Nephron (organoid): ENCODE measurements around the gene RDX.
A peak's percentile ranks its signal among the peaks of the same experiment; 100 is the strongest.

Experiments used
- H3K27ac Mint-ChIP-seq, 3 experiments: 2 replicates each; pipeline ENCODE4 v1.8.0; 2020; ENCODE audit warnings: mixed read lengths in 3 of 3, mild to moderate bottlenecking in 2 of 3, moderate library complexity in 1 of 3
- H3K27me3 Mint-ChIP-seq: 2 replicates; pipeline ENCODE4 v1.8.0; 2021; ENCODE audit warnings: low read depth, mild to moderate bottlenecking, moderate library complexity, mixed read lengths
- H3K36me3 Mint-ChIP-seq: 2 replicates; pipeline ENCODE4 v1.8.0; 2020; ENCODE audit warnings: low read depth, mixed read lengths
- H3K4me1 Mint-ChIP-seq: 2 replicates; pipeline ENCODE4 v1.8.0; 2020; ENCODE audit warnings: mixed read lengths
- H3K4me3 Mint-ChIP-seq, 3 experiments: 2 replicates each; pipeline ENCODE4 v1.8.0; 2020; ENCODE audit warnings: mild to moderate bottlenecking in 3 of 3, mixed read lengths in 3 of 3, moderate library complexity in 2 of 3
- H3K9me3 Mint-ChIP-seq: 2 replicates; pipeline ENCODE4 v1.8.0; 2020; ENCODE audit warnings: mixed read lengths
- CTCF ChIP-seq, 3 experiments: fragments of 200-600 bp; sonication (generic); IDR thresholded peaks; one replicate each; pipeline ENCODE4 v1.5.0; 2021; ENCODE audit warnings: antibody characterized with exemption in 3 of 3; ENCODE audit not compliant: unreplicated experiment in 3 of 3

The RDX gene

GRCh38 chr11:110128161-110128560, 168.3 kb downstream of the RDX start:
- H3K9me3 Mint-ChIP-seq = no peaks in the 10 kb centered on the region
- peaks cover 13% of the 10 kb centered on the region for H3K36me3 Mint-ChIP-seq
- peaks cover 43% of the 10 kb centered on the region for H3K4me1 Mint-ChIP-seq
- peak overlapping the region; percentile 15 to 72 (median 58) for H3K27ac Mint-ChIP-seq
- TF ChIP-seq CTCF (IDR thresholded peaks at IDR 0.05; ENCODE audit: unreplicated experiment in 3 of 3) = no peak
- H3K27me3 Mint-ChIP-seq = peaks cover 3% of the 10 kb centered on the region
- no peak overlapping the region for H3K4me3 Mint-ChIP-seq

GRCh38 chr11:110126936-110127335, 169.5 kb downstream of the RDX start:
- H3K4me1 Mint-ChIP-seq = peaks cover 38% of the 10 kb centered on the region
- H3K9me3 Mint-ChIP-seq = no peaks in the 10 kb centered on the region
- H3K36me3 Mint-ChIP-seq = peaks cover 13% of the 10 kb centered on the region
- H3K27me3 Mint-ChIP-seq = peaks cover 3% of the 10 kb centered on the region
- H3K27ac Mint-ChIP-seq = peak overlapping the region; percentile 24 to 58 (median 37)
- TF ChIP-seq CTCF (IDR thresholded peaks at IDR 0.05; ENCODE audit: unreplicated experiment in 3 of 3) = no peak
- H3K4me3 Mint-ChIP-seq = no peak overlapping the region

- Mint-ChIP-seq H3K9me3 (no peaks in the 10 kb centered on the region), H3K36me3 (peaks cover 13% of the 10 kb centered on the region), H3K4me1 (peaks cover 34% of the 10 kb centered on the region), H3K27me3 (peaks cover 3% of the 10 kb centered on the region), H3K27ac (no peak overlapping the region), H3K4me3 (no peak overlapping the region)
- TF ChIP-seq CTCF (IDR thresholded peaks at IDR 0.05; ENCODE audit: unreplicated experiment in 3 of 3) = no peak
These were observed 170.8 kb downstream of the RDX start for GRCh38 chr11:110125632-110126031.
